IMR-90 (cell line): ENCODE results near the gene TRAPPC2L. TPM values are rescaled to one million over a fixed set of nuclear protein-coding genes. Genes with fewer than 3 reads are reported as not detected.

Experiments
- ATAC-seq: fragments of 200-7000 bp; cut with Tn5 transposase; 2 replicates; pipeline ENCODE4 v1.9.1; 2020; ENCODE audit warnings: low read depth, mild to moderate bottlenecking, moderate library complexity
- BruUV-seq: library from RNA; stranded (reverse); fragments of 400-500 nt; replicated peaks from 2 replicates; lab custom pipeline; 2021; lab: Mats Ljungman, UMichigan
- CTCF ChIA-PET: fragments of 300-600 bp; formaldehyde crosslinking; extraction: SDS; loops from one replicate; lab custom pipeline; 2021; ENCODE audit warnings: antibody characterized with exemption; lab: Yijun Ruan, JAX
- POLR2A ChIA-PET: fragments of 300-600 bp; sonication (Branson Sonifier 250); formaldehyde crosslinking; loops from one replicate; lab custom pipeline; 2022; ENCODE audit warnings: antibody characterized with exemption; ENCODE audit not compliant: unreplicated experiment; lab: Charles Lee
- DNase-seq: peaks from one replicate; pipeline ENCODE4 v3.0.0; 2013
- H2AFZ ChIP-seq: replicated peaks from 2 replicates; pipeline ENCODE3; 2013; ENCODE audit warnings: low read length, mild to moderate bottlenecking; ENCODE audit not compliant: poor library complexity
- H2AK5ac ChIP-seq: 2 replicates; pipeline ENCODE4 v1.6.1; 2013; ENCODE audit warnings: low read depth, low read length, inconsistent platforms
- H2AK9ac ChIP-seq: replicated peaks from 2 replicates; pipeline ENCODE3; 2013; ENCODE audit warnings: mild to moderate bottlenecking, low read depth, low read length, moderate library complexity; ENCODE audit not compliant: poor library complexity
- H2BK120ac ChIP-seq: 2 replicates; pipeline ENCODE4 v1.6.1; 2013; ENCODE audit warnings: low read depth, low read length, inconsistent platforms
- H2BK15ac ChIP-seq: 3 replicates; pipeline ENCODE4 v1.6.1; 2013; ENCODE audit warnings: low read depth, low read length, inconsistent platforms
- H2BK20ac ChIP-seq: 2 replicates; pipeline ENCODE4 v1.6.1; 2013; ENCODE audit warnings: low read depth, mild to moderate bottlenecking, inconsistent platforms, low read length, moderate library complexity
- H2BK5ac ChIP-seq: 2 replicates; pipeline ENCODE4 v1.6.1; 2013; ENCODE audit warnings: mild to moderate bottlenecking, low read depth, low read length, inconsistent platforms; ENCODE audit not compliant: poor library complexity, severe bottlenecking
- H3K14ac ChIP-seq: replicated peaks from 2 replicates; pipeline ENCODE4 v1.6.1; 2013; ENCODE audit warnings: low read depth, low read length, inconsistent platforms
- H3K18ac ChIP-seq: 2 replicates; pipeline ENCODE4 v1.6.1; 2013; ENCODE audit warnings: low read depth, low read length, control low read depth
- H3K23ac ChIP-seq: 2 replicates; pipeline ENCODE4 v1.6.1; 2013; ENCODE audit warnings: low read depth, low read length, inconsistent platforms
- H3K27ac ChIP-seq: 2 replicates; pipeline ENCODE4 v1.5.1; 2013; ENCODE audit warnings: mild to moderate bottlenecking, control low read depth, low read length; ENCODE audit not compliant: insufficient read depth
- H3K27me3 ChIP-seq: 2 replicates; pipeline ENCODE4 v1.6.1; 2013; ENCODE audit warnings: low read length; ENCODE audit not compliant: control insufficient read depth, insufficient read depth
- H3K36me3 ChIP-seq: 2 replicates; pipeline ENCODE4 v1.6.1; 2013; ENCODE audit warnings: low read length, mixed read lengths; ENCODE audit not compliant: control insufficient read depth, insufficient read depth
- H3K4ac ChIP-seq: 2 replicates; pipeline ENCODE4 v1.6.1; 2013; ENCODE audit warnings: low read depth, low read length, inconsistent platforms
- H3K4me1 ChIP-seq: 2 replicates; pipeline ENCODE4 v1.6.1; 2013; ENCODE audit warnings: low read length, mixed read lengths; ENCODE audit not compliant: control insufficient read depth, insufficient read depth
- H3K4me2 ChIP-seq: 2 replicates; pipeline ENCODE4 v1.6.1; 2013; ENCODE audit warnings: low read depth, mild to moderate bottlenecking, control low read depth, low read length, moderate library complexity
- H3K4me3 ChIP-seq: 2 replicates; pipeline ENCODE4 v1.5.1; 2013; ENCODE audit warnings: low read depth, mild to moderate bottlenecking, control low read depth, low read length, moderate library complexity; ENCODE audit not compliant: insufficient read depth
- H3K56ac ChIP-seq: 2 replicates; pipeline ENCODE4 v1.6.1; 2013; ENCODE audit warnings: low read length, inconsistent platforms; ENCODE audit not compliant: insufficient read depth; ENCODE audit errors: extremely low read depth
- H3K79me1 ChIP-seq, 2 experiments: 2 replicates each; pipeline ENCODE4 v1.6.1; 2013; ENCODE audit warnings: low read length in 2 of 2, inconsistent platforms in 1 of 2, low read depth in 1 of 2
- H3K9ac ChIP-seq: 2 replicates; pipeline ENCODE4 v1.6.1; 2013; ENCODE audit warnings: low read depth, low read length, control low read depth
- H3K9me1 ChIP-seq: 2 replicates; pipeline ENCODE4 v1.6.1; 2013; ENCODE audit warnings: low read length, inconsistent platforms; ENCODE audit not compliant: insufficient read depth
- H3K9me3 ChIP-seq: 2 replicates; pipeline ENCODE4 v1.6.1; 2013; ENCODE audit warnings: low read length; ENCODE audit not compliant: control insufficient read depth, insufficient read depth
- H4K20me1 ChIP-seq: 2 replicates; pipeline ENCODE4 v1.6.1; 2013; ENCODE audit warnings: low read length, inconsistent platforms; ENCODE audit not compliant: insufficient read depth
- H4K5ac ChIP-seq: 2 replicates; pipeline ENCODE4 v1.6.1; 2013; ENCODE audit warnings: mild to moderate bottlenecking, low read depth, low read length, control low read depth
- H4K8ac ChIP-seq, 2 experiments: 2 replicates each; pipeline ENCODE4 v1.6.1; 2013; ENCODE audit warnings: low read depth in 2 of 2, low read length in 2 of 2, control low read depth in 1 of 2, inconsistent platforms in 1 of 2
- H4K91ac ChIP-seq: 2 replicates; pipeline ENCODE4 v1.6.1; 2013; ENCODE audit warnings: low read depth, low read length, inconsistent platforms; ENCODE audit not compliant: insufficient read depth
- ELK1 ChIP-seq: fragments of 150-350 bp; IDR thresholded peaks from 2 replicates; pipeline ENCODE4 v1.6.1; 2016; ENCODE audit warnings: low read depth, mild to moderate bottlenecking, low read length, moderate library complexity, borderline replicate concordance
- MAFK ChIP-seq: IDR thresholded peaks from 2 replicates; pipeline ENCODE4 v1.6.1; 2012; ENCODE audit warnings: low read depth, low read length, improper control_type of control experiment
- RAD21 ChIP-seq: IDR thresholded peaks from 2 replicates; pipeline ENCODE4 v1.6.1; 2012; ENCODE audit warnings: low read length, improper control_type of control experiment
- RFX5 ChIP-seq: IDR thresholded peaks from 2 replicates; pipeline ENCODE4 v1.8.0; 2012; ENCODE audit warnings: low read depth, mild to moderate bottlenecking, low read length, moderate library complexity
- WGBS, 2 experiments: methylation state at CpG; one replicate each; pipeline versions ENCODE4 v1.1.5 to v1.1.7; 2013; ENCODE audit warnings: missing lambda C conversion rate in 2 of 2; ENCODE audit not compliant: insufficient read length in 1 of 2; ENCODE audit errors: extremely low coverage in 2 of 2; 5-methylcytosine and 5-hydroxymethylcytosine counted together
- dilution Hi-C: fragments of 300-500 bp; cut with HindIII; formaldehyde crosslinking; loops from one replicate; pipeline ENCODE4 v1.14.3; 2018; ENCODE audit warnings: low sequenced_read_pairs; ENCODE audit not compliant: unreplicated experiment
- in situ Hi-C: fragments of 300-500 bp; cut with MboI; formaldehyde crosslinking; loops from 3 replicates; pipeline ENCODE4 v1.14.3; 2019; ENCODE audit warnings: low sequenced_read_pairs, inconsistent platforms, mixed read lengths
- intact Hi-C: fragments of 100-400 bp; cut with micrococcal nuclease; formaldehyde crosslinking; loops from 2 replicates; pipeline ENCODE4 v1.10.0; 2022
- polyA plus RNA-seq, 3 experiments: library from polyadenylated mRNA; depleted of rRNA; stranded (reverse); fragments of >200 nt; gene quantifications; 2 replicates each; pipeline ENCODE4 v1.2.3, GENCODE V29; 2012; ENCODE audit warnings: low replicate concordance in 1 of 3
- total RNA-seq: library from RNA; depleted of rRNA; stranded (reverse); fragments of >200 nt; gene quantifications from 2 replicates; pipeline ENCODE4 v1.2.3, GENCODE V29; 2012

The TRAPPC2L gene
- total and polyA plus RNA-seq, 2 of the 4 experiments (the other 2 are of a cell fraction), result 102 to 109 TPM

GRCh38 chr16:88810166-88810911 lies 46.6 kb upstream of the TRAPPC2L start:
- dilution Hi-C loops, result no loop called here

More at GRCh38 chr16:88810166-88810911, 46.6 kb upstream of the TRAPPC2L start:
- Histone ChIP-seq H3K4me2 (peak overlapping the region; percentile 90), H2AK5ac (peak overlapping the region; percentile 77), H3K79me1 (peaks cover 4 to 40% of the 10 kb centered on the region in 2 experiments; a peak in 3 of 4 replicates), H2BK20ac (no peak overlapping the region), H2BK15ac (no peak overlapping the region), H3K56ac (peak overlapping the region; percentile 42), H2BK120ac (no peak overlapping the region), H3K14ac (peak overlapping the region; percentile 84), H3K9me1 (no peaks in the 10 kb centered on the region), H3K4me1 (peaks cover 12% of the 10 kb centered on the region), H3K9me3 (no peaks in the 10 kb centered on the region), H3K4me3 (peak overlapping the region; percentile 60), H4K5ac (peak overlapping the region; percentile 11; the same call in 1 of the 2 replicates), H3K18ac (no peak overlapping the region), H3K36me3 (peaks cover 19% of the 10 kb centered on the region), H2AFZ (peak overlapping the region; percentile 97), H3K27me3 (no peaks in the 10 kb centered on the region), H3K27ac (peak overlapping the region; percentile 73), H4K91ac (peak overlapping the region; percentile 31; the same call in 1 of the 2 replicates), H2AK9ac (peak overlapping the region; percentile 100), H2BK5ac (peak overlapping the region; percentile 53), H3K9ac (peak overlapping the region; percentile 73), H3K4ac (peak overlapping the region; percentile 61), H4K8ac (peak overlapping the region; percentile 41 to 47; a peak in 3 of 4 replicates), H3K23ac (peak overlapping the region; percentile 53; the same call in 1 of the 2 replicates), H4K20me1 (peaks cover 23% of the 10 kb centered on the region)
- CTCF ChIA-PET, result interaction anchor here (1.7 to 1.8 kb wide), 2 partner anchors 47 to 73 kb away, joined by 4 to 7 read pairs; partner anchors contain the start of genes GALNS and TRAPPC2L
- in situ Hi-C loops, result no loop called here
- WGBS, 2 experiments, result 58% methylated on average over 3 of the region's 12 CpGs; no CpG with 5 or more reads in 1 of the 2 experiments
- ATAC-seq, result no peak
- intact Hi-C loops, result loop anchor here (5.0 kb wide), 1 partner anchor 407 kb away; the partner anchor contains the start of gene ZNF778
- no peak for DNase-seq
- BruUV-seq, result no TSS peak
- TF ChIP-seq ELK1 (no peak), RFX5 (no peak), MAFK (no peak), RAD21 (no peak)
- POLR2A ChIA-PET, result no interaction called here
